ENCODE results near the gene LCAT.

The LCAT gene

DNA sequence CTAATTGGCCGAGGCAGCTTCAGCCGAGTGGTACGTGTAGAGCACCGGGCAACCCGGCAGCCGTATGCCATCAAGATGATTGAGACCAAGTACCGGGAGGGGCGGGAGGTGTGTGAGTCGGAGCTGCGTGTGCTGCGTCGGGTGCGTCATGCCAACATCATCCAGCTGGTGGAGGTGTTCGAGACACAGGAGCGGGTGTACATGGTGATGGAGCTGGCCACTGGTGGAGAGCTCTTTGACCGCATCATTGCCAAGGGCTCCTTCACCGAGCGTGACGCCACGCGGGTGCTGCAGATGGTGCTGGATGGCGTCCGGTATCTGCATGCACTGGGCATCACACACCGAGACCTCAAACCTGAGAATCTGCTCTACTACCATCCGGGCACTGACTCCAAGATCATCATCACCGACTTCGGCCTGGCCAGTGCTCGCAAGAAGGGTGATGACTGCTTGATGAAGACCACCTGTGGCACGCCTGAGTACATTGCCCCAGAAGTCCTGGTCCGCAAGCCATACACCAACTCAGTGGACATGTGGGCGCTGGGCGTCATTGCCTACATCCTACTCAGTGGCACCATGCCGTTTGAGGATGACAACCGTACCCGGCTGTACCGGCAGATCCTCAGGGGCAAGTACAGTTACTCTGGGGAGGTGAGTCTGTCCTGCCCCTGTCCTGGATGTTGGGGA lies 34.7 kb downstream of the LCAT start:
- DNase-seq = no peak

GRCh38 chr16:67907397-67908180 lies 36.3 kb downstream of the LCAT start:
- DNase-seq = no peak

DNA sequence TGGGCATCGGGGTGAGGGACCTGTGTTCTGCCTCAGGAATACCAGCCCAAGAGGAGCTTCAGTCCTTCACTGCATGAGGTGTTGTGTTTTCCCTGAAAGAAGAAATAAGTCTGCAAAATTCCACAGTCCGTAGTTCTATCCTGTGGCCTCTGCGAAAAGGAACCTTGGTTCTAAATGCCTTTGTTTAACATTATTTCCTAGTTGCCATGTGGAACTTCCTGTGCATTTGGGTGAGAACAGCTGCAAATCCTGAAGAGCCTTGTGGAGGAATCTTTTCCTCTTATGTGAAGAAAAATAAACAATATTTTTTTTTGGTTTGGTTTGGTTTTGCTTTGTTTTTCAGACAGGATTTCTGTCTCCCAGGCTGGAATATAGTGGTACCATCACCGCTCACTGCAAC lies 41.1 kb downstream of the LCAT start:
- no peak for DNase-seq

GRCh38 chr16:67901734-67902133 lies 42.2 kb downstream of the LCAT start:
- DNase-seq = no peak

- DNase-seq = no peak
Measured at GRCh38 chr16:67897231-67897630, 46.7 kb downstream of the LCAT start.

DNA sequence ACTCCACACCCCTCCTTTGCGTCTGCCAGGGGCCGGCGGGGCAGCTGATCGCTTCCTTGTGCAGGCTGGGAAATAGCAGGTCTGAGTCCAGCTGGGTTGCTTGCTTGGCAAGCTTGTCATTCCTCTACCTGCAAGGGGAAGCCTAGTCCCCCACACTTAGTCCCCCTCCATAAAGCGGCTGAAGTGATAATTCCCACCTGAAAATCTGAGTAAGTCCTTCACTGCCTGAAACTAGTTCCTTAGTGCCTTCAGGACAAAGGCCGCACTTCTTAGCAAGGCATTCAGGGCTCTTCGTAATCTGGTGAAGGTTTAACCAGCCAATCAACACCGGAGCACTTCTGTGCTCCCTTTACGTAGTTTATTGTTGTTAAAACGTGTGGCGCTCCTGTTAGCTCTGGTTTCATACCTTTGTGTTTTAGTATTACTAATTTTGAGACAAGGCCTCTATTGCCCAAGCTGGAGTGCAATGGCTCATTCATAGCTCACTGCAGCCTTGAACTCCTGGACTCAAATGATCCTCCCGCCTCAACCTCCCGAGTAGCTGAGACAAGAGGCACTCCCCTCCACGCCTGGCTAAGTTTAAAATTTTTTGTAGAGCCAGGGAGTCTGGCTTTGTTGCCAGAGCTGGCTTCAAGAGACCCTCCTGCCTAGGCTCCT lies 50.0 kb downstream of the LCAT start:
- DNase-seq = no peak

GRCh38 chr16:67892899-67893742 lies 50.8 kb downstream of the LCAT start, which contains the start of gene PSKH1:
Gene PSKH1 (plus strand): TSS chr16:67893254. CDS start chr16:67908750, 15,496 bp downstream.
- peak; percentile 74 for DNase-seq

- DNase-seq = no peak
Measured at GRCh38 chr16:67892375-67892774, 51.5 kb downstream of the LCAT start.

Measured in GDM1 (cell line).